CD14-positive monocyte (primary cell): Measurements from ENCODE around the gene TRAM2. TPM values are rescaled to one million over a fixed set of nuclear protein-coding genes. Genes with fewer than 3 reads are reported as not detected.

Experiments
- DNase-seq, 3 donors: peaks; one replicate each; pipeline ENCODE4 v3.0.0-alpha.2; 2011 to 2022
- H2AFZ ChIP-seq: 2 replicates; pipeline ENCODE4 v1.6.0; 2012; ENCODE audit warnings: mild to moderate bottlenecking, low read depth, low read length, inconsistent platforms; ENCODE audit not compliant: insufficient read depth, poor library complexity, severe bottlenecking
- H3K27ac ChIP-seq, 2 donors: 1 replicate in 1 of 2; 2 replicates in 1 of 2; pipeline ENCODE4 v1.5.1; 2012 to 2013; ENCODE audit warnings: low read length in 2 of 2, control low read depth in 1 of 2, inconsistent platforms in 1 of 2, low read depth in 1 of 2, mild to moderate bottlenecking in 1 of 2
- H3K27me3 ChIP-seq, 2 donors: one replicate each; pipeline versions ENCODE4 v1.6.0 to v1.6.1; 2011 to 2013; ENCODE audit warnings: low read length in 2 of 2; ENCODE audit not compliant: control insufficient read depth in 2 of 2, insufficient read depth in 2 of 2
- H3K36me3 ChIP-seq, 2 donors: replicated peaks in 1 of 2; 1 replicate in 1 of 2; 2 replicates in 1 of 2; pipeline versions ENCODE4 v1.5.1 to v1.6.1; 2012 to 2013; ENCODE audit warnings: low read length in 2 of 2, control low read depth in 1 of 2, inconsistent platforms in 1 of 2, mild to moderate bottlenecking in 1 of 2; ENCODE audit not compliant: insufficient read depth in 2 of 2, control insufficient read depth in 1 of 2
- H3K4me1 ChIP-seq, 2 donors: 1 replicate in 1 of 2; 2 replicates in 1 of 2; pipeline versions ENCODE4 v1.5.1 to v1.6.1; 2012 to 2013; ENCODE audit warnings: low read length in 2 of 2, control low read depth in 1 of 2, inconsistent platforms in 1 of 2, mild to moderate bottlenecking in 1 of 2, moderate library complexity in 1 of 2; ENCODE audit not compliant: insufficient read depth in 2 of 2, control insufficient read depth in 1 of 2
- H3K4me2 ChIP-seq: replicated peaks from 2 replicates; pipeline ENCODE3; 2012; ENCODE audit warnings: low read length, moderate library complexity, mild to moderate bottlenecking; ENCODE audit not compliant: poor library complexity, severe bottlenecking; ENCODE audit errors: extremely low read depth
- H3K4me3 ChIP-seq, 3 experiments: fragments of 200-600 bp in 1 of 3; sonication (generic) in 1 of 3; replicated peaks in 1 of 3; 1 replicate in 2 of 3; 2 replicates in 1 of 3; pipeline ENCODE4 v1.5.1; 2011 to 2013; ENCODE audit warnings: low read length in 3 of 3, mild to moderate bottlenecking in 3 of 3, control low read depth in 2 of 3, low read depth in 2 of 3, inconsistent platforms in 1 of 3, moderate library complexity in 1 of 3
- H3K79me2 ChIP-seq: 2 replicates; pipeline ENCODE4 v1.6.0; 2012; ENCODE audit warnings: mild to moderate bottlenecking, control low read depth, inconsistent platforms, low read length, moderate library complexity; ENCODE audit not compliant: insufficient read depth
- H3K9ac ChIP-seq: 2 replicates; pipeline ENCODE4 v1.6.0; 2017; ENCODE audit warnings: low read length, mild to moderate bottlenecking; ENCODE audit not compliant: insufficient read depth, poor library complexity, severe bottlenecking
- H3K9me3 ChIP-seq, 2 donors: replicated peaks in 1 of 2; 1 replicate in 1 of 2; 2 replicates in 1 of 2; pipeline versions ENCODE4 v1.5.1 to v1.6.1; 2012 to 2013; ENCODE audit warnings: low read length in 2 of 2, control low read depth in 1 of 2; ENCODE audit not compliant: control insufficient read depth in 1 of 2, insufficient read depth in 1 of 2
- H4K20me1 ChIP-seq: 2 replicates; pipeline ENCODE4 v1.6.0; 2012; ENCODE audit warnings: mild to moderate bottlenecking, low read length, control low read depth, moderate library complexity; ENCODE audit not compliant: insufficient read depth
- H3K27ac Mint-ChIP-seq, 7 donors: one replicate each; pipeline ENCODE4 v1.8.0; 2020; ENCODE audit warnings: mild to moderate bottlenecking in 7 of 7, mixed read lengths in 7 of 7, moderate library complexity in 6 of 7, inconsistent platforms in 2 of 7
- H3K27me3 Mint-ChIP-seq, 3 donors: one replicate each; pipeline ENCODE4 v1.8.0; 2021 to 2022; ENCODE audit warnings: low read depth in 3 of 3, mild to moderate bottlenecking in 3 of 3, mixed read lengths in 3 of 3, moderate library complexity in 3 of 3, inconsistent platforms in 1 of 3
- H3K36me3 Mint-ChIP-seq, 2 donors: one replicate each; pipeline ENCODE4 v1.8.0; 2020; ENCODE audit warnings: mixed read lengths in 2 of 2, inconsistent platforms in 1 of 2, mild to moderate bottlenecking in 1 of 2
- H3K4me1 Mint-ChIP-seq: one replicate; pipeline ENCODE4 v1.8.0; 2020; ENCODE audit warnings: mild to moderate bottlenecking, mixed read lengths
- H3K4me3 Mint-ChIP-seq, 2 donors: one replicate each; pipeline ENCODE4 v1.8.0; 2020; ENCODE audit warnings: mild to moderate bottlenecking in 2 of 2, mixed read lengths in 2 of 2, moderate library complexity in 1 of 2
- H3K9me3 Mint-ChIP-seq, 7 donors: one replicate each; pipeline ENCODE4 v1.8.0; 2020 to 2022; ENCODE audit warnings: mixed read lengths in 7 of 7, mild to moderate bottlenecking in 6 of 7, moderate library complexity in 6 of 7, inconsistent platforms in 2 of 7
- WGBS: methylation state at CpG from one replicate; pipeline ENCODE4 v1.1.5; 2013; ENCODE audit warnings: missing lambda C conversion rate; ENCODE audit not compliant: insufficient coverage; 5-methylcytosine and 5-hydroxymethylcytosine counted together
- intact Hi-C, 2 donors: fragments of 100-400 bp; cut with micrococcal nuclease; formaldehyde crosslinking; loops; one replicate each; pipeline versions ENCODE4 v1.15.0 to v1.15.1; 2023
- polyA plus RNA-seq, 3 donors: library from polyadenylated mRNA; depleted of rRNA in 1 of 3; unstranded in 2 of 3; stranded (reverse) in 1 of 3; fragments of 300-500 nt in 2 of 3; fragments of >200 nt in 1 of 3; fragmentation: Illumina TruSeq in 2 of 3; gene quantifications; 1 replicate in 2 of 3; 2 replicates in 1 of 3; pipeline ENCODE4 v1.2.3, GENCODE V29; 2012 to 2021
- TF ChIP-seq, protein P1 (sequence below): fragments of 200-600 bp; IDR thresholded peaks from one replicate; pipeline ENCODE4 v1.8.0; 2022; ENCODE audit warnings: antibody characterized with exemption, mild to moderate bottlenecking

Gene TRAM2
- polyA plus RNA-seq, 3 donors, result 4.7 to 11.7 (median 5.9) TPM

DNA sequence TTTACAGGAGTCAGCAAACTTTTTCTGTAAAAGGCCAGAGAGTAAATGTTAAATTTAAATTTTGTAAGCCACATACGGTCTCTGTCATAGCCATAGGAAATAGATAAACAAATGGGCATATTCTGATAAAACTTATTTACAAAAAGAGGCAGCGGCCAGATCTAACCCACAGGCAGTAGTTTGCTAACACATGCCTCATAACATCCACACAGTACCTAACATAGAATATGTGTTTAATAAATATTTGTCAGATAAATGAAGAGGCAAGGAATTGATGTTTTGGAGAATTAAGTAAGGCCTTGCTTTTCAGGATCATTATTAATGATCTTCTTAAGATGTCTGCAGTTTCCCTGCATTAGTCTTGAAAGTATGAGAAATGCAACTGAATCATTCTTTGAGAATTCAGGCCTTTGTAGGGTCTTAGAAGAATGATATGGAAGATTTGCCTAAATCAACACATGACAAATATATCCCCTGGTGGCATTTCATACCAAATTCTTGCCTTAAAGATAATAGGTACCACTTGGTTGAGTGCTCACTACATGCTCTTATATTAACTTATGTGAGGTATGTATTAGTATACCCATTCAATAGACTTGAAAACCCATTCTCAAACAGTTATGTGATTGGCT is 39.3 kb upstream of the TRAM2 start:
- no peak overlapping the region for H3K4me3 ChIP-seq
- TF ChIP-seq, protein P1, sequence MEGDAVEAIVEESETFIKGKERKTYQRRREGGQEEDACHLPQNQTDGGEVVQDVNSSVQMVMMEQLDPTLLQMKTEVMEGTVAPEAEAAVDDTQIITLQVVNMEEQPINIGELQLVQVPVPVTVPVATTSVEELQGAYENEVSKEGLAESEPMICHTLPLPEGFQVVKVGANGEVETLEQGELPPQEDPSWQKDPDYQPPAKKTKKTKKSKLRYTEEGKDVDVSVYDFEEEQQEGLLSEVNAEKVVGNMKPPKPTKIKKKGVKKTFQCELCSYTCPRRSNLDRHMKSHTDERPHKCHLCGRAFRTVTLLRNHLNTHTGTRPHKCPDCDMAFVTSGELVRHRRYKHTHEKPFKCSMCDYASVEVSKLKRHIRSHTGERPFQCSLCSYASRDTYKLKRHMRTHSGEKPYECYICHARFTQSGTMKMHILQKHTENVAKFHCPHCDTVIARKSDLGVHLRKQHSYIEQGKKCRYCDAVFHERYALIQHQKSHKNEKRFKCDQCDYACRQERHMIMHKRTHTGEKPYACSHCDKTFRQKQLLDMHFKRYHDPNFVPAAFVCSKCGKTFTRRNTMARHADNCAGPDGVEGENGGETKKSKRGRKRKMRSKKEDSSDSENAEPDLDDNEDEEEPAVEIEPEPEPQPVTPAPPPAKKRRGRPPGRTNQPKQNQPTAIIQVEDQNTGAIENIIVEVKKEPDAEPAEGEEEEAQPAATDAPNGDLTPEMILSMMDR, result no peak
- H3K4me1 ChIP-seq, result peaks cover 8% of the 10 kb centered on the region in 2 donors
- H3K79me2 ChIP-seq, result no peaks in the 10 kb centered on the region
- no peaks in the 10 kb centered on the region for H3K9me3 ChIP-seq
- H3K36me3 ChIP-seq, result no peaks in the 10 kb centered on the region
- Mint-ChIP-seq H3K27ac (no peak overlapping the region), H3K4me3 (no peak overlapping the region), H3K9me3 (peaks cover 0 to 1% (median 0%) of the 10 kb centered on the region in 7 donors), H3K27me3 (no peaks in the 10 kb centered on the region), H3K4me1 (peaks cover 12% of the 10 kb centered on the region), H3K36me3 (no peaks in the 10 kb centered on the region)
- H3K9ac ChIP-seq, result no peak overlapping the region
- H3K27me3 ChIP-seq, result no peaks in the 10 kb centered on the region
- DNase-seq, result no peak
- H3K4me2 ChIP-seq, result no peak overlapping the region
- no peaks in the 10 kb centered on the region for H4K20me1 ChIP-seq
- WGBS, result no CpG with 5 or more reads among the region's 2 CpGs
- no peak overlapping the region for H2AFZ ChIP-seq
- no peak overlapping the region for H3K27ac ChIP-seq
- intact Hi-C loops, result no loop called here

DNA sequence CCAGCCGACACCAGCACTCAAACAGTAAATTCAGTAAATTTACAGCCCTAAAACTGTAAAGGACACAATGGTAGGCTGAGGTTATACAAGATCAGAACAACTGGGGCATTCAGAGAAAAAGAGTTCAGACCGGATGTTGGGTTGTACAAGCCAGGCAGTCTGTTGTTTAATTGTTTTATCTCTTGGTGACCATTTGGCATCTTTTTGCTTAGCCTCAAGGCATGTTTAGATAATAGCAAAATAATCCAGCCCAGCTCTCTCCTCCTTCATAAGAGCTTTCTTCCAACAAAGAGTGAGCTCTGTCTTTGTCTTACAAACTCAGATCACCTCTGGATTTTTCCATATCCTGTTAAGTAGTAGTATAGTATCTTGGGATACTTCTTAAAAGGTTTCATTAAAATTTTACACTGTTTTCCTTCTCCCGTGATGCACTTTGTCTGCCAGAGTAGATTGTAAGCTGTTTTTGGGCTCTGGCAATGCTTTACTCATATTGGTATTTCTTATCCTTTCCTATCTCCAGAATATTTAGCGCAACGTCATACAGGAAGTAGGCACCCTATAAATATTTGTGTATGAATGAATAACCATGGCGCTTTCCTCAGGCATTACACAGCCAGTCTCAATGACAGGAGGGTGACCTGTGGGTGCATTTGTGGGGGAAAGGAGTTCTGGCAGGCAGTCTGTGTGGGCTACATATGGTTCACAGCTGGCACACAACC is 35.6 kb upstream of the TRAM2 start:
- no peak overlapping the region for H3K27ac Mint-ChIP-seq
- Histone ChIP-seq H3K9me3 (no peaks in the 10 kb centered on the region), H3K27ac (no peak overlapping the region), H3K4me3 (no peak overlapping the region), H3K9ac (no peak overlapping the region), H2AFZ (no peak overlapping the region), H4K20me1 (no peaks in the 10 kb centered on the region), H3K36me3 (no peaks in the 10 kb centered on the region), H3K4me2 (no peak overlapping the region), H3K27me3 (no peaks in the 10 kb centered on the region), H3K79me2 (no peaks in the 10 kb centered on the region), H3K4me1 (peaks cover 8 to 9% of the 10 kb centered on the region in 2 donors)
- peaks cover 12% of the 10 kb centered on the region for H3K4me1 Mint-ChIP-seq
- TF ChIP-seq, protein P1, result no peak
- H3K27me3 Mint-ChIP-seq, result no peaks in the 10 kb centered on the region
- no peak overlapping the region for H3K4me3 Mint-ChIP-seq
- no peak for DNase-seq
- intact Hi-C loops, result no loop called here
- H3K36me3 Mint-ChIP-seq, result no peaks in the 10 kb centered on the region
- H3K9me3 Mint-ChIP-seq, result peaks cover 0 to 5% (median 0%) of the 10 kb centered on the region in 7 donors
- WGBS, result 100% methylated on average over 1 of the region's 6 CpGs
